ENCODE measurements around the gene SHFL. TPM values are rescaled to one million over a fixed set of nuclear protein-coding genes. Genes with fewer than 3 reads are reported as not detected.

SHFL gene
- total RNA-seq, 1 experiment from 2014 or later = 17.2 TPM

GRCh38 chr19:10104665-10105508 lies 18.8 kb downstream of the SHFL start:
- DNase-seq (no peak), ATAC-seq (no peak)
- POLR2A ChIA-PET (ENCODE audit: unreplicated experiment) = no interaction called here
- no peaks in the 10 kb centered on the region for H3K9me3 ChIP-seq (ENCODE audit: low read length)
- CTCF ChIA-PET = no interaction called here
- H3K4me3 ChIP-seq (ENCODE audit: low read length) = no peak overlapping the region
- peaks cover 4% of the 10 kb centered on the region for H3F3A ChIP-seq (ENCODE audit: low read length, unreplicated experiment)
- H2AFZ ChIP-seq (ENCODE audit: low read length) = no peak overlapping the region
- no peaks in the 10 kb centered on the region for H3K9me2 ChIP-seq (replicated peaks; ENCODE audit: low read length)
- intact Hi-C loops (cut with micrococcal nuclease) = no loop called here
- H3K27ac ChIP-seq (ENCODE audit: low read length) = no peak overlapping the region
- H3K27me3 ChIP-seq (ENCODE audit: low read length) = no peaks in the 10 kb centered on the region
- 0 out of 2 replicates have a peak, but pooled peaks cover 9% of the 10 kb centered on the region for H4K20me1 ChIP-seq (ENCODE audit: low read length)
- no TSS peak for BruUV-seq (replicated peaks)
- peaks cover 40% of the 10 kb centered on the region for H3K79me2 ChIP-seq (ENCODE audit: low read length)
- peaks cover 12% of the 10 kb centered on the region for H3K4me1 ChIP-seq (ENCODE audit: insufficient read depth, low read length)
- no peak overlapping the region for H3K4me2 ChIP-seq (ENCODE audit: low read length)
- no peak overlapping the region for H3K9ac ChIP-seq (ENCODE audit: low read length)
- peaks cover 27% of the 10 kb centered on the region for H3K36me3 ChIP-seq (ENCODE audit: low read depth, low read length)
- TF ChIP-seq, protein P1, sequence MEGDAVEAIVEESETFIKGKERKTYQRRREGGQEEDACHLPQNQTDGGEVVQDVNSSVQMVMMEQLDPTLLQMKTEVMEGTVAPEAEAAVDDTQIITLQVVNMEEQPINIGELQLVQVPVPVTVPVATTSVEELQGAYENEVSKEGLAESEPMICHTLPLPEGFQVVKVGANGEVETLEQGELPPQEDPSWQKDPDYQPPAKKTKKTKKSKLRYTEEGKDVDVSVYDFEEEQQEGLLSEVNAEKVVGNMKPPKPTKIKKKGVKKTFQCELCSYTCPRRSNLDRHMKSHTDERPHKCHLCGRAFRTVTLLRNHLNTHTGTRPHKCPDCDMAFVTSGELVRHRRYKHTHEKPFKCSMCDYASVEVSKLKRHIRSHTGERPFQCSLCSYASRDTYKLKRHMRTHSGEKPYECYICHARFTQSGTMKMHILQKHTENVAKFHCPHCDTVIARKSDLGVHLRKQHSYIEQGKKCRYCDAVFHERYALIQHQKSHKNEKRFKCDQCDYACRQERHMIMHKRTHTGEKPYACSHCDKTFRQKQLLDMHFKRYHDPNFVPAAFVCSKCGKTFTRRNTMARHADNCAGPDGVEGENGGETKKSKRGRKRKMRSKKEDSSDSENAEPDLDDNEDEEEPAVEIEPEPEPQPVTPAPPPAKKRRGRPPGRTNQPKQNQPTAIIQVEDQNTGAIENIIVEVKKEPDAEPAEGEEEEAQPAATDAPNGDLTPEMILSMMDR (conservative IDR thresholded peaks at IDR 0.05; ENCODE audit: low read depth, low read length) = no peak
- TF ChIP-seq EZH2 (IDR thresholded peaks at IDR 0.05; ENCODE audit: low read length, unreplicated experiment) (no peak), EZH2phosphoT487 (IDR thresholded peaks at IDR 0.05; ENCODE audit: borderline replicate concordance, low read length) (no peak)

DNA sequence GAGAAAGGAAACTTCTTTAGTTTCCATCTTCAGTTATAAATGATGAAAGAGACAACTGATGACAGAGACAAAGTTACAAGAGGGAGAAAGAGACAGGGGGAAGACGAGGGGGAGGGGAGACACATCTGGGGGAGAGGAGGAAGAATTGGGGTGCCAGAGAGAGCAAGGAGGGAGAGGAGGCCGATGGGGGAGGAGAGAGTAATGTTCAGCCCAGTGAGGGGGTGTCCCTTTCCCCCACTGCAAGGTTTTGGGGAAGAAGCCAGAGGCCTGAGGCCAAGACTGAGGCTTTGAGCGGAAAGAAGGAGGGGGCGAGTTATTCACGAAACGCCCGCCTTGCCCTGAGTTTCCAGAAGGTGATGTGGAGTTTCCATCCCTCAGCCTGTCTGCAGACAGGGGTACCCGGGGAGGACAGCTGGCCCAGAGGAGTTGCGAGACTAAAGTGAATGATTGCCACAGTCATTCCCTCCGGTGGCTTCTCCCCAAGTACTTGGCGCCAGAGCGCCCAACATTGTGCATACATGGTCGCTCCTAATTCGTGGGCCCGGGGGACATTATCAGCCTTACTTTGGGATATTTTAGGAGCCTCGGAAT lies 19.5 kb downstream of the SHFL start:
- no peak for DNase-seq
- H3K27ac ChIP-seq (ENCODE audit: low read length) = no peak overlapping the region
- no peaks in the 10 kb centered on the region for H3K9me3 ChIP-seq (ENCODE audit: low read length)
- H3K9ac ChIP-seq (ENCODE audit: low read length) = no peak overlapping the region
- peaks cover 34% of the 10 kb centered on the region for H3K36me3 ChIP-seq (ENCODE audit: low read depth, low read length)
- POLR2A ChIA-PET (ENCODE audit: unreplicated experiment) = interaction anchor here (1.0 to 1.2 kb wide), 2 partner anchors 10 to 17 kb away, joined by 3 to 4 read pairs; no protein-coding TSS in a partner anchor
- no peak for ATAC-seq
- H3K9me2 ChIP-seq (replicated peaks; ENCODE audit: low read length) = no peaks in the 10 kb centered on the region
- H3K4me2 ChIP-seq (ENCODE audit: low read length) = peak overlapping the region; percentile 84; the same call in 1 of the 2 replicates
- peak overlapping the region; percentile 88; the same call in 1 of the 2 replicates for H3K4me3 ChIP-seq (ENCODE audit: low read length)
- peaks cover 12% of the 10 kb centered on the region for H3K4me1 ChIP-seq (ENCODE audit: insufficient read depth, low read length)
- TF ChIP-seq EZH2 (IDR thresholded peaks at IDR 0.05; ENCODE audit: low read length, unreplicated experiment) (no peak), EZH2phosphoT487 (IDR thresholded peaks at IDR 0.05; ENCODE audit: borderline replicate concordance, low read length) (no peak)
- TF ChIP-seq, protein P1 (conservative IDR thresholded peaks at IDR 0.05; ENCODE audit: low read depth, low read length) = no peak
- H4K20me1 ChIP-seq (ENCODE audit: low read length) = 0 out of 2 replicates have a peak, but pooled peaks cover 9% of the 10 kb centered on the region
- peaks cover 40% of the 10 kb centered on the region for H3K79me2 ChIP-seq (ENCODE audit: low read length)
- intact Hi-C loops (cut with micrococcal nuclease) = no loop called here
- H2AFZ ChIP-seq (ENCODE audit: low read length) = peak overlapping the region; percentile 11
- CTCF ChIA-PET = interaction anchor here (0.6 to 1.2 kb wide), 3 partner anchors 10 to 133 kb away, joined by 3 to 6 read pairs (median 4); no protein-coding TSS in a partner anchor
- H3K27me3 ChIP-seq (ENCODE audit: low read length) = no peaks in the 10 kb centered on the region
- BruUV-seq (replicated peaks) = no TSS peak
- H3F3A ChIP-seq (ENCODE audit: low read length, unreplicated experiment) = peaks cover 4% of the 10 kb centered on the region
